Keratinocyte (primary cell): Measurements from ENCODE around the gene ACAD9. TPM values are rescaled to one million over a fixed set of nuclear protein-coding genes. Genes with fewer than 3 reads are reported as not detected.

ENCODE experiments used
- DNase-seq: peaks from one replicate; pipeline ENCODE4 v3.0.0-alpha.2; 2011; ENCODE audit warnings: low read depth, missing footprints, low spot score
- FAIRE-seq: peaks from 2 replicates; lab custom pipeline; 2011; peaks lifted over from hg19 to GRCh38; lab: Jason Lieb, UNC
- H2AFZ ChIP-seq: 2 replicates; pipeline ENCODE4 v1.6.0; 2012; ENCODE audit warnings: low read length, control low read depth, inconsistent platforms; ENCODE audit not compliant: control insufficient read depth
- H3K27ac ChIP-seq: 2 replicates; pipeline ENCODE4 v1.5.1; 2011; ENCODE audit warnings: low read length; ENCODE audit not compliant: control insufficient read depth, insufficient read depth
- H3K27me3 ChIP-seq: 3 replicates; pipeline ENCODE4 v1.6.0; 2011; ENCODE audit warnings: low read length; ENCODE audit not compliant: control insufficient read depth, insufficient read depth; ENCODE audit errors: extremely low read depth
- H3K36me3 ChIP-seq, 2 experiments: 2 replicates in 1 of 2; 3 replicates in 1 of 2; pipeline ENCODE4 v1.5.1; 2011; ENCODE audit warnings: low read length in 2 of 2, mild to moderate bottlenecking in 1 of 2; ENCODE audit not compliant: control insufficient read depth in 2 of 2, insufficient read depth in 2 of 2; ENCODE audit errors: extremely low read depth in 1 of 2
- H3K4me1 ChIP-seq: 3 replicates; pipeline ENCODE4 v1.5.1; 2011; ENCODE audit warnings: low read length; ENCODE audit not compliant: control insufficient read depth, insufficient read depth; ENCODE audit errors: extremely low read depth
- H3K4me2 ChIP-seq: 3 replicates; pipeline ENCODE4 v1.6.0; 2011; ENCODE audit warnings: low read depth, low read length; ENCODE audit not compliant: control insufficient read depth, insufficient read depth; ENCODE audit errors: extremely low read depth
- H3K4me3 ChIP-seq, 3 experiments: fragments of 200-600 bp in 1 of 3; sonication (generic) in 1 of 3; 2 replicates in 2 of 3; 3 replicates in 1 of 3; pipeline ENCODE4 v1.5.1; 2011 to 2016; ENCODE audit warnings: low read length in 3 of 3, mild to moderate bottlenecking in 3 of 3, control low read depth in 2 of 3, inconsistent platforms in 1 of 3, low read depth in 1 of 3, mixed read lengths in 1 of 3, mixed run types in 1 of 3, moderate library complexity in 1 of 3; ENCODE audit not compliant: control insufficient read depth in 2 of 3, insufficient read depth in 2 of 3; ENCODE audit errors: extremely low read depth in 1 of 3
- H3K79me2 ChIP-seq: 2 replicates; pipeline ENCODE4 v1.6.0; 2012; ENCODE audit warnings: low read length; ENCODE audit not compliant: control insufficient read depth, insufficient read depth
- H3K9ac ChIP-seq: 3 replicates; pipeline ENCODE4 v1.6.0; 2011; ENCODE audit warnings: low read length; ENCODE audit not compliant: control insufficient read depth, insufficient read depth; ENCODE audit errors: extremely low read depth
- H3K9me1 ChIP-seq: 3 replicates; pipeline ENCODE4 v1.6.0; 2011; ENCODE audit warnings: low read length; ENCODE audit not compliant: control insufficient read depth, insufficient read depth; ENCODE audit errors: extremely low read depth
- H3K9me3 ChIP-seq: 2 replicates; pipeline ENCODE4 v1.5.1; 2012; ENCODE audit warnings: low read depth, low read length; ENCODE audit not compliant: control insufficient read depth
- H4K20me1 ChIP-seq: 3 replicates; pipeline ENCODE4 v1.6.0; 2011; ENCODE audit warnings: low read length; ENCODE audit not compliant: control insufficient read depth, insufficient read depth; ENCODE audit errors: extremely low read depth
- CTCF ChIP-seq, 3 experiments: IDR thresholded peaks in 1 of 3; conservative IDR thresholded peaks in 1 of 3; optimal IDR thresholded peaks in 1 of 3; 2 replicates in 2 of 3; 3 replicates in 1 of 3; pipeline versions ENCODE3 to v1.5.1; 2011; ENCODE audit warnings: low read length in 3 of 3, mild to moderate bottlenecking in 3 of 3, moderate library complexity in 2 of 3, control low read depth in 1 of 3, inconsistent platforms in 1 of 3; ENCODE audit not compliant: insufficient read depth in 2 of 3; ENCODE audit errors: extremely low read depth in 1 of 3
- EZH2 ChIP-seq: IDR thresholded peaks from one replicate; pipeline ENCODE4 v1.6.1; 2012; ENCODE audit warnings: inconsistent platforms, mild to moderate bottlenecking, low read length, moderate library complexity
- dilution Hi-C: fragments of 300-500 bp; cut with MboI; formaldehyde crosslinking; loops from one replicate; pipeline ENCODE4 v1.7.0; 2020; ENCODE audit warnings: low sequenced_read_pairs; ENCODE audit not compliant: extremely low pct_ligation_motif_present
- polyA plus RNA-seq, 5 experiments: library from polyadenylated mRNA; depleted of rRNA in 3 of 5; stranded (reverse) in 3 of 5; stranded (forward) in 1 of 5; unstranded in 1 of 5; fragments of >200 nt; gene quantifications; 1 replicate in 1 of 5; 2 replicates in 3 of 5; 3 replicates in 1 of 5; pipeline versions ENCODE4 v1.2.1 to v1.2.3, GENCODE V29; 2011 to 2012; ENCODE audit warnings: missing spikeins in 2 of 5, low read depth in 1 of 5, low replicate concordance in 1 of 5

The ACAD9 gene
- polyA plus RNA-seq, 1 donor (not counting 4 experiments of a cell fraction or from before 2014, with no cell fraction given) = 36.6 TPM

DNA sequence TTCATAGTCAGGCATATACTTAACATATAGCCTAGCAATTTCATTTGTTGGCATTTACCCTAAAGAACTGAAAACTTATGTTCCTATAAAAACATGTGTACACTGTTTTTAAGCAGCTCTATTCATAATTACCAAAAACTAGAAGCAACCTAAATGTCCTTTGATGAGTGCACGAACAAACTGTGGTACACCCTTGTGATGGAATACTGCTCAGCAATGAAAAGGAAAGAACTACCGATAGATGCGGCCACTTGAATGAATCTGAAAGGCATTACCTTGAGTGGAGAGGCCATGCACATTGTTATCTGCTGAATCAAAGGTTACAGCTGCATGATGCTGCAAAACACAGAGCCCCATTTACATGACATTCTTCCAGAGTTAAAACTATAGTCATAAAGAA, 69.7 kb downstream of the ACAD9 start:
- no peak overlapping the region for H3K4me3 ChIP-seq
- dilution Hi-C loops = no loop called here
- no peaks in the 10 kb centered on the region for H3K9me1 ChIP-seq
- H3K9me3 ChIP-seq = no peaks in the 10 kb centered on the region
- no peaks in the 10 kb centered on the region for H3K36me3 ChIP-seq
- TF ChIP-seq CTCF (optimal IDR thresholded peaks at IDR 0.05 in 1 of 3, IDR thresholded peaks at IDR 0.05 in 1 of 3, conservative IDR thresholded peaks at IDR 0.05 in 1 of 3; ENCODE audit: extremely low read depth in 1 of 3, insufficient read depth in 2 of 3, low read length in 3 of 3) = no peak
- no peak for TF ChIP-seq EZH2
- H3K4me1 ChIP-seq = no peaks in the 10 kb centered on the region
- H3K27ac ChIP-seq = no peak overlapping the region
- H3K9ac ChIP-seq = no peak overlapping the region
- FAIRE-seq = no peak
- no peaks in the 10 kb centered on the region for H3K79me2 ChIP-seq
- H4K20me1 ChIP-seq = no peaks in the 10 kb centered on the region
- H3K4me2 ChIP-seq = no peak overlapping the region
- no peak for DNase-seq
- no peak overlapping the region for H2AFZ ChIP-seq
- peaks cover 4% of the 10 kb centered on the region for H3K27me3 ChIP-seq

GRCh38 chr3:128950223-128950938, 71.0 kb downstream of the ACAD9 start:
- peak; percentile 27 to 49 (median 39) for TF ChIP-seq CTCF (optimal IDR thresholded peaks at IDR 0.05 in 1 of 3, IDR thresholded peaks at IDR 0.05 in 1 of 3, conservative IDR thresholded peaks at IDR 0.05 in 1 of 3; ENCODE audit: extremely low read depth in 1 of 3, insufficient read depth in 2 of 3, low read length in 3 of 3)
- no peak for TF ChIP-seq EZH2
- Histone ChIP-seq H3K27ac (no peak overlapping the region), H3K9ac (no peak overlapping the region), H3K79me2 (no peaks in the 10 kb centered on the region), H3K4me2 (no peak overlapping the region), H3K36me3 (no peaks in the 10 kb centered on the region), H2AFZ (no peak overlapping the region), H3K27me3 (peaks cover 4% of the 10 kb centered on the region), H3K4me3 (no peak overlapping the region), H3K9me1 (no peaks in the 10 kb centered on the region), H3K4me1 (no peaks in the 10 kb centered on the region), H4K20me1 (no peaks in the 10 kb centered on the region), H3K9me3 (no peaks in the 10 kb centered on the region)
- no peak for FAIRE-seq
- DNase-seq = no peak
- dilution Hi-C loops = no loop called here
